KBM-7 (cell line): ENCODE results near the gene RPL36AL.
"Not testable (repeated sequence)": the region's sequence is repeated elsewhere in the genome, so short reads cannot be mapped to it uniquely, and the experiment has no call there.

Experiments used
- DNase-seq: peaks from one replicate; pipeline ENCODE4 v3.0.0-alpha.2; 2015
- in situ Hi-C: fragments of 300-500 bp; cut with MboI; formaldehyde crosslinking; loops from 2 replicates; pipeline ENCODE4 v1.14.3; 2020; ENCODE audit warnings: low sequenced_read_pairs, low pct_unique_long_range_greater_than_20kb, mixed read lengths

Gene RPL36AL

GRCh38 chr14:49621114-49621881 is 872 bp upstream of the RPL36AL start:
- in situ Hi-C loops = no loop called here

GRCh38 chr14:49619730-49620129 is 696 bp downstream of the RPL36AL start:
- in situ Hi-C loops = no loop called here

More at GRCh38 chr14:49621114-49621881, 872 bp upstream of the RPL36AL start:
- peak; percentile 86 for DNase-seq

GRCh38 chr14:49619273-49619672 is 1.2 kb downstream of the RPL36AL start:
- DNase-seq, in situ Hi-C loops: not testable (repeated sequence)

More at GRCh38 chr14:49619730-49620129, 696 bp downstream of the RPL36AL start:
- peak; percentile 26 for DNase-seq

- no peak for DNase-seq
- in situ Hi-C loops = no loop called here
These were observed 2.4 kb downstream of the RPL36AL start for GRCh38 chr14:49617852-49618519.

GRCh38 chr14:49615776-49616175 is 4.7 kb downstream of the RPL36AL start:
- no peak for DNase-seq

GRCh38 chr14:49614196-49614595 is 6.2 kb downstream of the RPL36AL start:
- in situ Hi-C loops = no loop called here

More at GRCh38 chr14:49615776-49616175, 4.7 kb downstream of the RPL36AL start:
- in situ Hi-C loops = no loop called here

GRCh38 chr14:49612671-49613070 is 7.8 kb downstream of the RPL36AL start:
- no peak for DNase-seq

More at GRCh38 chr14:49614196-49614595, 6.2 kb downstream of the RPL36AL start:
- DNase-seq = no peak

GRCh38 chr14:49612251-49612650 is 8.2 kb downstream of the RPL36AL start:
- in situ Hi-C loops = no loop called here

More at GRCh38 chr14:49612671-49613070, 7.8 kb downstream of the RPL36AL start:
- in situ Hi-C loops = no loop called here

GRCh38 chr14:49607583-49607982 is 12.8 kb downstream of the RPL36AL start:
- in situ Hi-C loops = no loop called here
- DNase-seq = no peak

More at GRCh38 chr14:49612251-49612650, 8.2 kb downstream of the RPL36AL start:
- DNase-seq = no peak

GRCh38 chr14:49598485-49599300 is 21.7 kb downstream of the RPL36AL start, which contains the start of gene LRR1:
LRR1 (plus strand) TSS chr14:49598940; CDS start chr14:49599021, 81 bp downstream.
- in situ Hi-C loops = no loop called here
- peak; percentile 92 for DNase-seq

GRCh38 chr14:49598189-49598484 is 22.3 kb downstream of the RPL36AL start:
- DNase-seq = no peak

GRCh38 chr14:49594347-49595091 is 25.9 kb downstream of the RPL36AL start:
- DNase-seq = peak; percentile 51
- in situ Hi-C loops = no loop called here

More at GRCh38 chr14:49598189-49598484, 22.3 kb downstream of the RPL36AL start:
- in situ Hi-C loops = no loop called here

- in situ Hi-C loops = no loop called here
- DNase-seq = no peak
These were observed 27.4 kb downstream of the RPL36AL start for GRCh38 chr14:49593016-49593415.

GRCh38 chr14:49589387-49589786 is 31.0 kb downstream of the RPL36AL start:
- in situ Hi-C loops = no loop called here
- no peak for DNase-seq

GRCh38 chr14:49586673-49587460 is 33.6 kb downstream of the RPL36AL start:
- in situ Hi-C loops = no loop called here
- peak; percentile 94 for DNase-seq

GRCh38 chr14:49585803-49586672 is 34.4 kb downstream of the RPL36AL start, which contains the start of gene RPS29:
RPS29 (minus strand) TSS chr14:49586380; CDS start chr14:49586346, 34 bp downstream.
- in situ Hi-C loops = no loop called here
- peak; percentile 100 for DNase-seq
